GM18508 (cell line): ENCODE data around the gene SERPINC1.
"Not testable (repeated sequence)": the region's sequence is repeated elsewhere in the genome, so short reads cannot be mapped to it uniquely, and the experiment has no call there.

Source experiments
- ATAC-seq: cut with Tn5 transposase; IDR thresholded peaks from one replicate; pipeline ENCODE4 v1.9.1; 2021; ENCODE audit warnings: moderate number of reproducible peaks; ENCODE audit not compliant: insufficient read depth, unreplicated experiment

Gene SERPINC1

DNA sequence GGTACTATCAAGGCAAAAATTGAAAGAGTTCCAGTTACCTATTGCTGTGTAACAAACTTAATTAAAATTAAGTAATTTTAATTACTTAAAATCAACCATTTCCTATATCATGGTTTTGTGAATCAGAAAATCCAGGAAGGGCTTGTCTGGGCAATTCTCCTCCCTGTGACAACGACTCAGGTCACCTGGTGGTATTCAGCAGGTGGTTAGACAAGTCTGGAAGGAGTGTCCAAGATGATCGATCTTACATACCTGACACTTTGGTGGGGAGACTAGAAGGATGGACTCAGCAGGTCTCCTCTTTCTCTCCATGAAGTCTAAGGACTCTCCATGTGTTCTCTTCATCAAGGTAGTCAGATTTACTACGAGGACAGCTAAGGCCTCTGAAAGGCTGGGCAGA, 22.9 kb downstream of the SERPINC1 start:
- no peak for ATAC-seq

- ATAC-seq: no peak
These were observed 23.5 kb downstream of the SERPINC1 start for GRCh38 chr1:173893611-173894010.

GRCh38 chr1:173889885-173890284, 27.2 kb downstream of the SERPINC1 start:
- ATAC-seq: no peak

DNA sequence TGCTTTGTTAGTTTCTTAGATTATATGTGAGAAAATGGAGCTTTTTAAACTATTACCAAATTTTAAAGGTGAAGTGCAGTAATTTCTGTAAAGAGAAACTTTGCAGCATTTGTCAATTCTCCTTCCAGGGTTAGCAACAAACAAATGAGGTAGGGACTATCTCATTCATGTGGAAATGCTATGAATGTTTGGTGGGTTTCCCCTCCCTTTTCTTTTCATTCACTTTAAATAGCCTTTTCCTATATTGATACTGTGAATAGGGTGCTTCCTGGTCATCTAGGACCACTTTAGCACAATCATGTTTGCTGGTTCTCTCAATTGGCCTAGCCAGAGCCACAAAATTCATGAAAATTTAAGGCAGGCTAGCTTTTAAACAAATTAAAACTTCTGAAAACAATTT, 28.4 kb downstream of the SERPINC1 start:
- no peak for ATAC-seq

- no peak for ATAC-seq
These were observed 29.5 kb downstream of the SERPINC1 start for GRCh38 chr1:173887627-173888026.

DNA sequence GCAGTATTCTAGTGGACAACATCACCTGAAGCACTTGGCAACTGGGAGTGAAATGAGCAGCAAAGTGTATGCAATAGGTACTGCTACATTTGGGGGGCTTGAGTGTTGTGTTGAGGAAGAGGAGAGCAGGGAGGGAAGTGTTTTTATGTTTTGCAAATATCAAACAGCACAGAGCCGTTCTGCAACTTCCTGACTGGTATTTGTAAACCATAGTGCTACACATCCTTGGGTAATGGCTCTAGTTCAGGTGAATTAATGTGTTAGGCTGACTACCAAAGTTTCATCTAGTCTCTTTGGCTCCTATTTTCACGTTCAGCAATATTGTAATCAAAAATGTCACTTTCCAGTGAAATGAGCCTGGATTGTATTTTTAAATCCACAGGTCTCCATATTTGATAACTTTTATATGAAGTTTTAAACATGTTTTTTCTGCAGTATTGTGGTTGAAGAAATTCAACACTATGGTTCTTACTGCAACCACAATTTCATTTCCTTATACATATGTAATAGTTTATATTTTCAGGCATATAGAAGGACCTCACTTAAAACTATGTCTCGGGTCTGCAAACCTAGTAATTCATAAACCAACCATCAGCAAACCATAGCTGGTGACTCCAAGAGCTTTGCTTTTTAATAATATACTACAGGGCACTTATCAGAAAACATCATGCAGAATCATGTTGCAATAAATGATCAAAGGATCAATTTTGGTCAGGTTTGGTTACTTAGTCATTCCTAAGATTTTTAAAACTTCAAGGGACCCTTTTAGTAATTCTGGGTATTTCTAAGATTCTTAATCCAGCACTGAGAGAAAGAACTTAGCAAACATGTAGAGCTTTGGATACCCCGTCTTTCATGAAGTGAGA, 30.1 kb downstream of the SERPINC1 start:
- no peak for ATAC-seq

- ATAC-seq: no peak
These were observed 32.4 kb downstream of the SERPINC1 start for GRCh38 chr1:173884701-173885100.

DNA sequence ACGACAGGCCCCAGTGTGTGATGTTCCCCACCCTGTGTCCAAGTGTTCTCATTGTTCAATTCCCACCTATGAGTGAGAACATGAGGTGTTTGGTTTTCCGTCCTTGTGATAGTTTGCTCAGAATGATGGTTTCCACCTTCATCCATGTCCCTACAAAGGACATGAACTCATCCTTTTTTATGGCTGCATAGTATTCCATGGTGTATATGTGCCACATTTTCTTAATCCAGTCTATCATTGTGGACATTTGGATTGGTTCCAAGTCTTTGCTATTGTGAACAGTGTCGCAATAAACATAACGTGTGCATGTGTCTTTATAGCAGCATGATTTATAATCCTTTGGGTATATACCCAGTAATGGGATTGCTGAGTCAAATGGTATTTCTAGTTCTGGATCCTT, 36.0 kb downstream of the SERPINC1 start:
- not testable (repeated sequence) for ATAC-seq

- ATAC-seq: no peak
These were observed 38.9 kb downstream of the SERPINC1 start for GRCh38 chr1:173878251-173878650.

GRCh38 chr1:173876732-173877131, 40.4 kb downstream of the SERPINC1 start:
- ATAC-seq: no peak

DNA sequence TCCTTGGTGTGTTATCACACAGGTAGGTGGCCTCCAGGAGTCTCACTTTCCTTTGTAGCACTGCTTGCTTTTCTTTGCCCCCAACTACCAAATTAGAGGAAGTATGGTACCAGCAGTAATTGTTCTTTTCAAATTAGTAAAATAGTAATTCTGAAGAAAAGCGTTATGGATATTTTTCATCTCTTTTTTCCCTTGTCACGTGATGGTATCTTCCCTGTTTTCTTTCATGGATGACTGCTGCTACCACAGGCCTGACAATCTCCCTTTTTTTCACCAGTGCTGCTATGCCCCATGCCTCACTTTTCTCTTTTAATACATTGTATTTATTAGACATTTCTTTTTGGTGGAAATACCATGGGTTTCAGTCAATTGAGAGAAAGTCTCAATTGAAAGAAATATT, 45.6 kb downstream of the SERPINC1 start:
- ATAC-seq: no peak

DNA sequence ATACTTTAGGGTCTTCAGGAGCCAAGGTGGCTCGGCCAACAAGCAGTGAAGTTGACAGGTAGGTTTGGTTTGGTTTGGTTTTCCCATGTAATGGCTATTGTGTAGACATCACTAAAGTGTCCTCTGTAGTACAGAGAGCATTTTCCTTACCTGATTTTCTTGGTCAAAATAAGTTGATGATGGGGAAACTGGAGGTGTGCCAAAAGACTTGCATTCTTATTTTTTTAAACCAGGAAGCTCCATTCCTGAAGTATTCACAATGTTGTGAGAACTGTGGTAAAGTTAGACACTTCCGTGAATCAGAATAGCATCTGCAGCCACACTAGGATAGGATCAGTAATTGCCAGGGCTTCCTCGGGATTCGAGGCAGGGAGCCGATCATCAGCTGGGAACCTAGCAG, 46.0 kb downstream of the SERPINC1 start:
- no peak for ATAC-seq

- no peak for ATAC-seq
These were observed 46.7 kb downstream of the SERPINC1 start for GRCh38 chr1:173870252-173871075.

GRCh38 chr1:173869021-173869359, 48.1 kb downstream of the SERPINC1 start:
- no peak for ATAC-seq

DNA sequence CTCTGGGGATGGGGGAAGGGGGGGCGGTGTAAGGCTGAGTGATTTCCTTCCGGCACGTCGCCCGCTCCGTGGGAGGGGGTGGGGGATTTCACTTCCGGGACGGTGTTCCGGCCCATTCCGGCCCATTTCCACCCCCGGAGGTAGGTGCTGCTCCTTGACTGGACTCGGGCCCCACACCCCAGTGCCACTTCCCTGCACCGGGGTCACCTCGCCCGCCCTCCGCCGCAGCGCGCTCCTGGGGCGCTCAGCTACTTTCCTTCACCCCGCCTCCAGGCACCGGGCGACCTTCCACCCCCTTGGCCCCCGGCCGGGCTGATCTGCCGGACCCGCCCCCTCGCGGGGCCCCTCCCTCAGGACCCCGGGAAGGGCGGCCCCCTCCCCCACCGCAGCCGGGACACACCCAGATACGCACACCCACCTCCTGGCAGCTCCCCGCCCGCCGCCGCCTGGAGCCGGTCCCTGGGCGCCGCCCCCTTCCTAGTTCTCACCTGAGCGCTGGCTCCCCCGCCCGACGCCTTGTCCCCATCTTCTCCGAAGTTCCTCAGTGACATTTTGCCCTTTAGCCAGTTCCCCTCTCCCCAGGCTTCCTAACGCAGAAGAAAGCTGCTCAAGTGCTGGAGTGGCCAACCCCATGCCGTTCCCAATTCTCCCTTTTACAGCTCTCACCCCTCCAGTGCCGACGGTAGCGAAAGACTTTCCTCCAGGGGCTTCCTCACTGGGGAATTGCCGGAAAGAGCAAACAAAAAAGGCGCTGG, 48.7 kb downstream of the SERPINC1 start, which contains the start of gene ZBTB37:
Gene ZBTB37, plus strand, starts transcription at position 115 of the 755 bp plus-strand sequence. CDS start 1,846 bp downstream, outside the sequence.
- peak; percentile 25 for ATAC-seq

GRCh38 chr1:173867753-173868265, 49.3 kb downstream of the SERPINC1 start, which contains the start of gene GAS5:
TSS of gene GAS5 (minus strand) at chr1:173867989.
- peak; percentile 63 for ATAC-seq

- no peak for ATAC-seq
These were observed 49.9 kb downstream of the SERPINC1 start for GRCh38 chr1:173867141-173867752.

DNA sequence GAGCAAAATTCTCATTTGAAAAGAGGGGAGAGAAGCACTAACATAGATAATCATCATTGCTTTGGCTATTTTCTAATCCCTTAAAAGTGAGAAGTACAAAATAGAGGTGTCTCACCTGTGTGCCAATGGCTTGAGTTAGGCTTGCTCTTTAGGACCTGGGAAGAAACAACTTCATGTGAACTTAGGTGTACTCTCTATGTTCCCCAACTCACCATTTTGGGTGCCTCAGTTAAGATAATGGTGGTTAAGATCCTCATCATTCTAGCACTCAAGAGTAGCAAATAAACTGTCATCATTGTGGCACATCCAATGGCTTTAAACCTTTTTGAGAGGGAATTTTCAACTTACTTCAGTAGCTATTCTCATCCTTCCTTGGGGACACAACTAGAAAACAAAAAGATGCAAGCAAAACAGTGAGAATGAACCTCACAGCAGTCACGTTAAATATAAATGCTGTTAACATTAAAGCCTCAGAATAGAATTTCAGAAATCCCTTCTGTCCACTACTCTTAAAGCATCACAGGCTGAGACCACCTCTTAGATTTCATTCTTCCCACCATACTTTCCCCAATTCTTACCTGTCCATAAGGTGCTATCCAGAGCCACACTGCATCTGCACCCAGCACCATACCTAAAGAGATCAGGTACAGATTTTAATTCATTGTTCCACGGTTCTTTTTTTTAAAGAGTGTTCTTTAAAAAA, 50.6 kb downstream of the SERPINC1 start:
- ATAC-seq: no peak

DNA sequence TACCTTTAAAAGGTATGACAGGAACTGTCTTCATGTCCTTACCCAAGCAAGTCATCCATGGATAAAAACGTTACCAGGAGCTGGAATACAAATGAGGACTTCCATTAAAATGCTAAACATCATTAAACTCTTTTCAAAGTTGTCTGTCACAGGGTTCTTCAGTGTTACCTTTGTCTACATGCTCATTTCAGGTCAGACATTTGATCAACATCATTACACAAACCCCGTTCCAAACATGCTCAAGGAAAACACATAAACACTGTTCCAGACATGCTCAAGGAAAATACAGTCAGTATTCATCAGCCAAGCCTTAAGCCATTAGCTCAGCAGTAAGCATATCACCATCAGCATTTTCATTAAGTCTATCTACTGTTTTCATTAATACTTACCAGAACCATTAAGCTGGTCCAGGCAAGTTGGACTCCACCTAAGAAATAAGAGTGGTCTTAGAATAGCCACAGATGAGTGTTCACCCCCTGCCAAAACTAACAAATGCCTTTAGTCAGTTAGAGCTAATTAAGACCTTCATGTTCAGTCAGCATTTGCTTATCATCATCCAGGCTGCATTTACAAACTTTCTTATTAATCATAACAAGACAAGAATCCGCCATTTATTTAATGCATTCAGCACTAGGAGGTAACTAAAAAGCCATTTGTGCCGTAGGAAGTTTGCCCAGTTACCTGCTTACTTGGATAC, 51.5 kb downstream of the SERPINC1 start:
- no peak for ATAC-seq
